Endometrial microvascular endothelial cells (primary cell): ENCODE data around the gene ZNF619. TPM values are rescaled to one million over a fixed set of nuclear protein-coding genes. Genes with fewer than 3 reads are reported as not detected.

Source experiments
- in situ Hi-C: cut with HindIII; loops from 2 replicates; pipeline ENCODE4 v1.10.0; 2017; ENCODE audit warnings: low sequenced_read_pairs, low pct_unique_long_range_greater_than_20kb; ENCODE audit errors: inconsistent ontology term
- total RNA-seq: library from RNA; depleted of rRNA; stranded (reverse); fragments of >200 nt; gene quantifications from one replicate; pipeline ENCODE4 v1.2.3, GENCODE V29; 2015; ENCODE audit errors: inconsistent ontology term

ZNF619 gene
- total RNA-seq, 1 donor from 2014 or later: 7.0 TPM

DNA sequence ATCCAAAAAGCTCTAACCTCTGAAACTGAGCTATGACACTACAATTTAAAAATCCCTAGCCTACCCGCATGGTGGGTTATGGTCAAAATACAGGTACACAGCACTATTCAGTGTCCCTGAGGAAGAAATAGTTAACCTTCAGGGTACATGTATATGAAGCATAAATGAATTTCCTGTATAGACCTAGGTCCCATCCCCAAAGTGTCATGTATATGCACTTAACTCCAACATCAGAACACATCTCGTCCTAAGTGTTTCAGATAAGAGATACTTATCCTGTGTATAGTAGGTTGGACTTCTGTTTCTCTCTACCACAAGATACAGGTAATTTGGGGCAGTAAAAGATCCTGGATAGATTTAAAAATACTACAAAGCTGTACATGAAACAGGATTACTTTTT lies 13.3 kb upstream of the ZNF619 start:
- in situ Hi-C loops: no loop called here

DNA sequence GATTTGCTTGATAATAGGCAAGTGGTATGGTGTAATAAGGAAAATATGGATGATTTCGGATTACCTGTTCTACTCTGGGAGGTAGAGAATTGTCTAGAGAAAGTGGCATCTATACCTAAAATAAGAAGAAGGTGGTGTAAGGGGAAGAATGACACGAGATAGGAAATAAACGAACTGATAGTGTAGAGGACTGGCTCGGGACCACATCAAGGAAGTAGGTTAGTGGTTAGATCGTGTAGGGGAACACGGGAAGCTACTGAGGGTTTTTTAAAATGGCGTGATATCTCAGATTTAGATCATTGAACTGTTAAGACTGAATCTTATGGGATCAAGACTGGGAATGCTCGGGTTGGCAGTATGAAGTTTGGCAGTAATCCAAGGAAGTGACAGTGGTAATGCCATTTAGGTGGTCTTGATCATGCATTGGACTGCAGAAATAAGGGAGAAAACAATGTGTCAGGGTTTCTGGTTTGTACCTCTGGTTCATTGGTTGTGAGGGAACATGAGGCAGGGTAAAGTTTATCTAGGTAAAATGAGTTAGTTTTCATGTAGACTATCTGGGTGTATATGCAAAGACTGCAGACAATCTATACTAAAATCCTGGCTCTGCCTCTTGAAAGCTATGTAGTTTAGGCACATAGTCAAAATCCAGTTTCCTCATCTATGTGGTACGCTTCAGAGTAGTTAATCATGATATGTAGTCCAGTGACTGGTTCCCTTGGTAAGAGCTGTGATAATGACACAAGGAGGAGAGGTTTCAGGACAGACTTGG lies 12.4 kb upstream of the ZNF619 start:
- in situ Hi-C loops: no loop called here

DNA sequence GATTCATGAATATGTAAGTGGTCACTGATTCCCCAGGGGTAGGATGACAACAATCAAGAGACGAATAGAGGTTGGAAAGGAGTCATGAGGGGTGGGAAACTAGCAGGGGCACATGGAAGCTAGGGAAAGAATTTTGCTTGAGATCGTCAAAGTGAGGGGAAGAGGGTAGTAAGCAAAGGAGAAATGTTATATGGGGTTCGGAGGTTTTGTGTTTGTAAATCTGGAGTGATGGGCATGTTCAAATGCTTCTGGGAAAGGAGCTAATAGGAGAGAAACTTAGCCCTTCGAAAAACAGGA lies 11.9 kb upstream of the ZNF619 start:
- in situ Hi-C loops: no loop called here

DNA sequence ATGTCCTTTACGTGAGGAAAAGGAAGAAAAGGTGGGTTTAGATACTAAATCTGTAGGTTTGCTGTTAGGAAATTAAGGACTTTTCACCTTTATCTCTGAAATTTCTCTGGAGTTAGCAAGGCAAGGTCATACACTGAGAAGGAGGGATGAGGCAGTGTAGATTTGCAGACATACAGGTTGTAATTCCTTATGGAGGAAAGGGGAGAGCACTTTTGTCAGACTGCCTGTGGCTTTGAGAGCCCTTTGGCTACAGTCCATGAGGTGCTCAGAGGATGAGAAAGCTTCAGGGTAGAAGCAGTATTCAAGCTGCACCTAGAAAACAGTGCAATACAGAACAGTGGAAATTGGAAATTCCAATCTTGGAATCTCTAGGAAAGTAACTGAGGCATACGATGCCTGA lies 11.5 kb upstream of the ZNF619 start:
- in situ Hi-C loops: no loop called here

DNA sequence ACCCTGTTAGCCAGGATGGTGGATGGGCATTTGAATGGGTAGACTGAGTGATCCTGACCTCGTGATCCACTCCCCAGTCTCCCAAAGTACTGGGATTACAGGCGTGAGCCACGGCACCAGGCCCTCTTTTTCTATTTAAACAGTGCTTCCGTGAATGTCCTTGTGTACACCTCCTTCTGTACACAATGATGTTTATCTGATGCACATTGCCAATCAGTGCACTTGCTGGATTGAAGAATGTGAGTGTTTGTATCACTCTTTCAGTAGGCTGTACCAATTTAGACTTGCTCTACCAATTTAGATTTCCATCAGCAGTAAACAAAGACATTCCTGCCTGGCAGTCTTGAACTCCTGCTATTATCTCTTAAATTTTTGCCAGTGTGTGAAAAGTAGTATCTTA lies 8.9 kb upstream of the ZNF619 start:
- in situ Hi-C loops: no loop called here

DNA sequence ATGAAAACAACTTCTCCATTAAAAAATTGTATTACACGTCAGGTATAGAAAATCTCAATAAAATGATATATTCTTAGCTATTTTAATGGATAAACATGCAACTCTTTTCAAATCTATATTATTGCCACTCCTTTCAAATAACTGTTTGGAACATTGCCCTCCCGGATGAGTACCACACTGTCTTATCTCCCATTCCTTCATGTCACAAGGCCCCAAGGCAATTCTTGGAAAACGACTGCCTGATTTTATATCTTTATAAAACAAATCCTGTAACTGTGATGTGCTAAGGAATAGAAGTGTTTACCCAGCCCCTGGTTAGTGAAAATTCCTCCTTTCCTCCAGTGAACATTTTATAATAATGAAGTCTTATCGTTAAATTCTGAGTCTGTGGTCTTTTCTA lies 6.2 kb upstream of the ZNF619 start:
- in situ Hi-C loops: no loop called here

DNA sequence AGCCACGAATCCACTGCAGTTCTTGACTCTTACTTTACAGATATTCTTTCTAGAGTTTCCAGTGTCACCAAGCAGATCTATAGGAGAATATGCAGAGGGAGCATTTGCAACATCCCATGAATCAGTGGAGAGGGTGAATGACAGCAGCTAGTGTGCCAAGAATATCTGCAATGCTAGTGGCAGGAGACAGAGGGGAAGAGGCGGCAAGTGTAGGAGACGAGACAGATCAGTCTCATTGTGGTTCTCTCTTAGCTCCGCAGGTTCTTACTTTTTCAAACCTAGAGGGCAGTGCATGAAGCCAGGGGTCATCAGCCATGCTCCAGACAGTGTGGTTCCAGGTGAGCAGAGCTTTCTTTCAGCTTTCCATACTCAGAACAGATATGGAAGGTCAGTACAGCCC lies 744 bp downstream of the ZNF619 start:
- in situ Hi-C loops: no loop called here

DNA sequence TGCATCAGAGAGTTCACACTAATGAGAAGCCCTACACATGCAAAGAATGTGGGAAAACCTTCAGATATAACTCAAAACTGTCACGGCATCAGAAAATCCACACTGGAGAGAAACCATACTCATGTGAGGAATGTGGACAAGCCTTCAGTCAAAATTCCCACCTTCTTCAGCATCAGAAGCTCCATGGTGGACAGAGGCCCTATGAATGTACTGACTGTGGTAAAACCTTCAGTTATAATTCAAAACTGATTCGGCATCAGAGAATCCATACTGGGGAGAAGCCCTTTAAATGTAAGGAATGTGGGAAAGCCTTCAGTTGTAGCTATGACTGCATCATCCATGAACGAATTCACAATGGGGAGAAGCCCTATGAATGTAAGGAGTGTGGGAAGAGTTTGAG lies 10.2 kb downstream of the ZNF619 start:
- in situ Hi-C loops: no loop called here

DNA sequence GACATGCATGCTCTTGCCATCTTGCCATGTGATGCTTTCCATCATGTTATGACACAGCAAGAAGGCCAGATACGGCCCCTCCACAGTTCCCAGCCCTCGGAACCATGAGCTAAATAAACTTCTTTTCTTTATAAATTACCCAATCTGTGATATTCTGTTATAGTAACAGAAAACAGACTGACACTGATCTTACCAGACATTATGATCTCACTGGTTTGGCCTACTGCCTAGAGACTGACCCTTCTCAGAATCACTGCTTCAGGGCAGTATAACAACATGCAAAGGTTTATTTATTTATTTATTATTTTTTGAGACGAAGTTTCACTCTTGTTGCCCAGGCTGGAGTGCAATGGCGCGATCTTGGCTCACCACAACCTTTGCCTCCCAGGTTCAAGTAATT lies 14.0 kb downstream of the ZNF619 start:
- in situ Hi-C loops: no loop called here

DNA sequence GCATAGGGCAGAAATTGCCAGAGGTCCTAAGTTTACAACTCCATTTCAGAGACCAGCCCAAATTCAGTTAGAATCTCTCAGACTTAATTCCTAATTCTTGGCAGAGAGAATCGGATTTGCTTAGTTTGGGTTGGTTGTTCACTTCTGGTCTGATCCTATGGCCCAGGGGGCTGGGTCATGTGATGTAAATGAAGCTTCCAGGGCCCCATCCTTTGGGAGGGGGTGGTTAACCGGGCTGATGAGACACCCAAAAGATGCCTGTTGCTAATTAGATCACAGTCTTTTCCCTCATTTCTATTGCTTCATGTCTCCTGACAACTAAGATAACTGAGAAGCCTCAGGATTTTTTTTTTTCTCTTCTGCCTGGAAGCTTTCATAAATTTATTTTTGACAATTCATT lies 17.8 kb downstream of the ZNF619 start:
- in situ Hi-C loops: no loop called here

DNA sequence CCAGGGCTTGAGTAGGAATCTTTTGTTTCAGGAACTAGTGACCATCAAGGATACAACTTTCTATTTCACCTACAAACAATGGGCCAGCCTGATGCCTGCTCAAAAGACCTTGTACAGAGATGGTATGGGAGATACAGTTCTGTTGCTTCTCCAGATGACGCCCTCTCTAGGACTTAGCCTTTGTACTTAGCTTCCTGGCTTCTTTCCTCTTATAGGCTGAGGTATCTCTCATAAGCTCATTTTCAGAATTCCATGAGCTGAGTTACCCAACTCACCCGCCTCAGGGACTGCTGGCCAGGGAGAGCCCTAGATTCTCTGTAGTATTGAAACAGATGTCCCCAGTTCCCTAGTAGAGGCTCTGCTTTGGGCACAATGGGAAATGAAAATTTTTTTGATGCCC lies 20.4 kb downstream of the ZNF619 start:
- in situ Hi-C loops: no loop called here

DNA sequence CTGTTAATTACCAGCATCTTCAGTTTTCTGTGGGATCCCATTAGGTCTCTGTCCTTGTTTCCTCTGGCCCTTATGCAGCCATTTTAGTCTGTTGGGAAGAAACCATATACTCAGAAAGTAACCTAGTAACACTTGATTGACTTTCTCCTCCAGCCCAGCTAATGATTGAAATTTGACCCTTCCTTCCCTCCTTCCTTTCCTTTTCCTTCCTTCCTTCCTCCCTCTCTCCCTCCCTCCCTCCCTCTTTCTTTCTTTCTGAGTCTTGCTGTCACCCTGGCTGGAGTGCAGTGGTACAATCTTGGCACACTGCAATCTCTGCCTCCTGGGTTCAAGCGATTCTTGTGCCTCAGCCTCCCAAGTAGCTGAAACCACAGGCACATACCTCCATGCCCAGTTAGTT lies 23.0 kb downstream of the ZNF619 start:
- in situ Hi-C loops: no loop called here

DNA sequence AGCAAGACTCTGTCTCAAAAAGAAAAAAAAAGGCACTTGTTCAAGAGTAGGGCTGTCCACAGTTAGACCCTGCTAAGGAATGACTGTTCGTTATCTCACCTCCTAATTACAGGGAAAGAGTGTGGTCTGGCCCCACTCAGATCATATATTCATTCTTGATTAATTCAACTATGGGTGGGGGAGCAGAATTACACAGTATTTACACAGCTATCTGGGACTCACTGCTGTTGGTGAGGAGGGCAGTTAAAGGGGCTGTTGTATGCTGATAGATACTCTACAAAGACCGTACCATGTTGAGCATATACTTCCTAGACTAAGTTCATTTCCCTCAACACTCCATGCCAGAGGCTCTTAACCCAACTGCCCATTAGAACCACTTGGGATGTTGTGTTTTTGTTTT lies 25.1 kb downstream of the ZNF619 start:
- in situ Hi-C loops: no loop called here

DNA sequence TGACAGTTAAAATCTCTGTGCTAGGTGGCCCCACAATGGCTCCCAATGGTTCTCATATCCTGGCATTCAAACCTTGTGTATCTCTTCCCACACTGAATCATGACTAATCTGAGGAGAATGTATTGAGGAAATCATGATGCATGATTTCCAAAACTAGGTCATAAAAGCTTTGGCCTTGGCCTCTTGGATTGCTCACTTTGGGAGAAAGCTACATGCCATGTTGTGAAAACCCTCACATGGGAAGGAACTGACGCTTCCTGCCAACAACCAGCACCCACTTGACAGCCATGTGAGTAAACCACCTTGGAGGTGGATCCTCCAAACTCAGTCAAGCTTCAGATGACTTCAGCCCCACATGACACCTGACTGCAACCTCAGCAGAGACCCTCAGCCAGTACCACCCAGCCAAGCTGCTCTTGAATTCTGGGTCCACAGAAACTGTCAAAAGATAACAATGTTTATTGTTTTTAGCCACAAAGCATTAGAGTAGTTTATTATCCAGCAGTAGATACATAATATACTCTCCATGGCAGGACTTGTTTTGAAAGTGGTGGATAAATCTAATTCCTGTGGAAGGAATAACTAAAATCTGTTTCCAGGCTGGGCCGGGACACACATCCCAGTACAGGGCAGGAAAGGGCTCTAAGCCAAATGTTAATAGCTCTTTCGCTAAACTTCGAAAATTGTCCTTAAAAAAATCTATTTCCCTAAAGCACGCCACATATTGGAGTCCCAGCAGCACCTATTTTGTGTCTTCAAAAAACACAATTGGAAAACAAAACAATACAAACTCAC lies 27.9 kb downstream of the ZNF619 start:
- in situ Hi-C loops: no loop called here

DNA sequence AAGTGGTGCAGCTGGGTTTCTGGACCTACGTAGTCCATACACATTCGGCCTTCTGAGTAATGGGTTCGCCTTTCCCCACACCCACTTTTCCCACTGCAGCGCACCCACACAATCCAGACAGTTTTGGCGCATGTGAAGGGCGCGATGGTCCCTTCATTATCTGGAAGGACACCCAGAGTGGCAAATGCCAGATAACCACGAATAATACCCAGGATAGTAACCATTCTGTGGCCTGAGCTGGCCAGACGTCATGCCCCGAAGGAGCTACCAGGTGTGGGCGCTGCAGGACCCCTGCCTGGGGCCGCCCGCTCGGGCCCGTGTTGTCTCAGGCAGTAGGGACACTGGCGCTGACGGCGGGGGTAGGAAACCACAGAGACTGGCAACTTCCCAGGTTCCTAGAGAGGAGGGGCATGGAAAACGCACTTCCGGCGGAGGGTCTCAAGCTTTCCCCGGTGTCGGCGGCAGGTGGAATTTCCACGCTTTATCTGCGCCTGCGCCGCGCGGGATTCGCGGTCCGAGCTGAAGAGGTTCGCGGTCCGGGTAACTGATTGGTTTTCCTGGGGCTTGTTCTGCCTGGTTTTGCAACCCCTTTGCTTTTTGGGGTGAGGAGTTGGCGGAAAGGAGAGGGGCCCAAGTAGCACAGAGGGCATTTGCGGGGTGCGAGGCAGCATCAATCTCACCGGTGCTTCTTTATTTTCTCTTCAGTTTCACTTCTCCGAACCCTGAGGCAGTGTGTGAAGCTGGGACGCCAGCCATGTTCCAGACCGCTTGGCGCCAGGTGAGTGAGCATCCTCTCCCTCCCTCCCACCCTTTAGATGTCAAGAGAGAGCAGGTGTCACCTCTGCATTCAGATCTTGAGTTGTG lies 28.9 kb downstream of the ZNF619 start, which contains the start of gene ZNF620:
Gene ZNF620, plus strand, starts transcription at position 441 of the 864 bp plus-strand sequence. Its CDS starts 314 bp downstream, at position 755.
- in situ Hi-C loops: no loop called here

DNA sequence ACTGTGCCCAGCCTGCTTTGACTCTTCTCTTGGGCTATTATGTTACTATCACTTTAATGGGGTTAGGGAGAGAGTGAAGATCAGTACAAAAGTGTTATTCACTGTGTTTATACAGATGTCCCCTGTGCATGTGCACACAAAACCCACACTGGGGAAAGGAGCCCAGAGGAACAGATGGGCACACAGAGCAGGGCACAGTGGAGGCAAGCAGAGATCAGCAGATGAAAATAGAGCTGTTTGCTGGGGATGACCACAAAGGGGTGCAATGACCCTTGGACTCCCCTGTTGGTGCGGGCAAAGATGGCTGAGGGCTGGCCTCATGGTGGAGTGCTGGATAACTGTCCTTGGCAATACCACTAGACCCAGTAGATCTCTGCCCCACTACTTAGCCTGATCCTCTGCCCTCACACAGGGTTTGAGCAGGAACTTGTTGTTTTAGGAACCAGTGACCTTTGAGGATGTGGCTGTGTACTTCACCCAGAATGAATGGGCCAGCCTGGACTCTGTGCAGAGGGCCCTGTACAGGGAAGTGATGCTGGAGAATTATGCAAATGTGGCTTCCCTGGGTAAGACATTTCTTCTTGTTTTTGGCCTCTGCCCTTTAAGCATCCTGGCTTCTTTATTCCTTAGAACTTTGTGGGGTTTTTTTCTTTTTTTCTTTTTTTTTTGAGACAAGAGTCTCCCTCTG lies 34.3 kb downstream of the ZNF619 start:
- in situ Hi-C loops: no loop called here

DNA sequence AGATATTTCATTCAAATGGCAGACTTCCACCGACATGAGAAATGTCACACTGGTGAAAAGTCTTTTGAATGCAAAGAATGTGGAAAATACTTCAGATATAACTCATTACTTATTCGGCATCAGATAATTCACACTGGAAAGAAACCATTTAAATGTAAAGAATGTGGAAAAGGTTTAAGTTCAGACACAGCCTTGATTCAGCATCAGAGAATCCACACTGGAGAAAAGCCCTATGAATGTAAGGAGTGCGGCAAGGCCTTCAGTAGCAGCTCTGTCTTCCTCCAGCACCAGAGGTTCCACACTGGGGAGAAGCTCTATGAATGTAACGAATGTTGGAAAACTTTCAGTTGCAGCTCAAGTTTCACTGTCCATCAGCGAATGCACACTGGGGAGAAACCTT lies 39.3 kb downstream of the ZNF619 start:
- in situ Hi-C loops: no loop called here

DNA sequence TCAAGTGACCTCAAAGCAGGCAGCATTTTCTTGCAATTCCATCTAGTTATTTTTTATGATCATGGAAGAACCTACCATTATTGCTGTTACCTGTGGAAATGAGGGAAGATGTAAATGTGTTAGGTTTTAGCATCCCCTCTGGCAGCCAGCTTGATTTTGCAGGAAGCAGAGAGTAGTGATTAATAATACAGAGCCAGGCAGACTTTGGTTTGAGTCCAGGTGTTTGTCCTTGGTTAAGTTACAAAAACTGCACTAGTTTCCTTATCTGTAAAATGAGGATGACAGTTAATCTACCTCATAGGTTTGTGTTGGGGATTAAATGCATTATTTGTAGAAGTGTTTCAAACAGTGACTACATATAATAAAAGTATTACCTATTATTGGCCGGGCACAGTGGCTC lies 41.1 kb downstream of the ZNF619 start:
- in situ Hi-C loops: no loop called here

DNA sequence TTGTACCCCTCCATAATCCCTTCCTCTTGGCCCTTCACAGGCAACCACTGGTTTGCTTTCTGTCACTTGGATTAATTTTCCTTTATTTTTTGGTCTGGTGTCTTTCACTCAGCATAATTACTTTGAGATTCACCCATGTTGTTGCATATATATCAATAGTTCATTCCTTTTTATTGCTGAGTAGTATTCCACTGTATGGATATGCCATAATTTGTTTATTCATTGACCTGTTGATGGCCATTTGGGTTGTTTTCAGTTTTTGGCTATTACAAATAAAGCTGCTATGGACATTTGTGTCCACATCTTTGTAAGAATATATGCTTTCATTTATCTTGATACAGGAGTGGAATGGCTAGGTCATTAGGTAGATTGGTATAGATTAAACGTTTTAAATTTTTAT lies 41.9 kb downstream of the ZNF619 start:
- in situ Hi-C loops: no loop called here
